Measurements from ENCODE around the gene EHBP1L1. TPM values are rescaled to one million over a fixed set of nuclear protein-coding genes. Genes with fewer than 3 reads are reported as not detected.

Gene EHBP1L1
- total and polyA plus RNA-seq, 2 of the 8 experiments (the other 6 are each of a cell fraction or from before 2014, with no cell fraction given): 4.3 to 6.6 TPM

- Histone ChIP-seq H2AK5ac (ENCODE audit: low read depth, low read length) (no peak overlapping the region), H3K27me3 (replicated peaks in 1 of 4; ENCODE audit: control insufficient read depth in 3 of 4, extremely low read depth in 1 of 4, insufficient read depth in 3 of 4, low read length in 3 of 4) (no peaks in the 10 kb centered on the region), H4K20me1 (replicated peaks in 1 of 2; ENCODE audit: control insufficient read depth in 1 of 2, insufficient read depth in 2 of 2, low read length in 2 of 2) (peaks cover 5 to 35% of the 10 kb centered on the region in 2 experiments), H2AFZ (ENCODE audit: low read length) (no peak overlapping the region), H3K9me3 (ENCODE audit: insufficient read depth in 2 of 2, low read depth in 1 of 2, low read length in 1 of 2) (no peaks in the 10 kb centered on the region), H2BK20ac (ENCODE audit: low read length) (no peak overlapping the region), H4K8ac (ENCODE audit: extremely low read depth, insufficient read depth, low read length) (no peak overlapping the region), H3K79me1 (ENCODE audit: low read depth, low read length) (peaks cover 16% of the 10 kb centered on the region), H3K4me3 (ENCODE audit: extremely low read depth in 1 of 4, insufficient read depth in 2 of 4, low read depth in 3 of 4, low read length in 4 of 4) (no peak overlapping the region), H2BK120ac (replicated peaks; ENCODE audit: low read depth, low read length) (no peak overlapping the region), H3K23me2 (ENCODE audit: low read depth, low read length) (peaks cover 15% of the 10 kb centered on the region), H4K5ac (ENCODE audit: insufficient read length, low read depth, low read length) (no peak overlapping the region), H3K27ac (ENCODE audit: low read depth, low read length) (no peak overlapping the region), H2BK12ac (ENCODE audit: low read depth, low read length) (no peak overlapping the region), H3K4me1 (replicated peaks in 1 of 4; ENCODE audit: control insufficient read depth in 3 of 4, insufficient read depth in 4 of 4, low read length in 3 of 4) (peaks cover 0 to 11% (median 5%) of the 10 kb centered on the region in 4 experiments; a peak in 5 of 7 replicates), H3K4ac (replicated peaks; ENCODE audit: insufficient read length, low read depth, low read length) (no peak overlapping the region), H3K36me3 (ENCODE audit: control insufficient read depth in 2 of 4, insufficient read depth in 4 of 4, low read length in 3 of 4) (peaks cover 5 to 36% (median 20%) of the 10 kb centered on the region in 4 experiments; a peak in 7 of 8 replicates), H3K18ac (ENCODE audit: extremely low read depth, low read length) (no peak overlapping the region), H2BK5ac (ENCODE audit: low read depth, low read length) (no peak overlapping the region), H2BK15ac (ENCODE audit: low read length) (no peak overlapping the region), H4K91ac (replicated peaks; ENCODE audit: insufficient read length, low read length) (no peak overlapping the region), H3K14ac (ENCODE audit: insufficient read length) (no peak overlapping the region), H3K4me2 (ENCODE audit: insufficient read depth in 1 of 2, low read depth in 2 of 2, low read length in 2 of 2) (no peak overlapping the region), H3K9ac (replicated peaks in 1 of 4; ENCODE audit: extremely low read depth in 1 of 4, low read depth in 3 of 4, low read length in 3 of 4) (no peak overlapping the region), H3K23ac (ENCODE audit: insufficient read length) (no peak overlapping the region), H3K79me2 (ENCODE audit: control insufficient read depth in 1 of 2, insufficient read depth in 2 of 2, low read length in 2 of 2) (peaks cover 6 to 19% of the 10 kb centered on the region in 2 experiments), H3K56ac (replicated peaks; ENCODE audit: insufficient read length, low read depth, low read length) (no peak overlapping the region)
- 92% methylated on average over 25 of the region's 33 CpGs; no CpG with 5 or more reads in 1 of the 2 experiments for WGBS, 2 experiments (ENCODE audit: extremely low coverage in 1 of 2, insufficient coverage in 1 of 2, insufficient read length in 1 of 2, insufficient replicate concordance in 2 of 2, low coverage in 1 of 2, low lambda C conversion rate in 2 of 2, missing lambda C conversion rate in 1 of 2)
- CTCF ChIA-PET (ENCODE audit: partially characterized antibody): interaction anchor here (1.0 to 2.1 kb wide), 5 partner anchors 8 to 368 kb away, joined by 3 to 11 read pairs (median 4); partner anchors contain the start of gene KAT5
- POLR2A ChIA-PET (ENCODE audit: partially characterized antibody): interaction anchor here (0.9 to 5.7 kb wide), 8 partner anchors 8 to 27 kb away, joined by 3 to 38 read pairs (median 6); partner anchors contain the start of gene SIPA1
- DNase-seq (ENCODE audit: low read depth in 1 of 2, low spot score in 2 of 2): no peak
- FAIRE-seq: no peak
- no peak for TF ChIP-seq RFX5 (IDR thresholded peaks at IDR 0.05; ENCODE audit: borderline replicate concordance, low read depth, low read length)
- TF ChIP-seq SP2 (IDR thresholded peaks at IDR 0.05; ENCODE audit: low read length): no peak
- TF ChIP-seq EGR1 (IDR thresholded peaks at IDR 0.05; ENCODE audit: borderline replicate concordance, low read depth, low read length): no peak
- no peak for TF ChIP-seq FOSL1 (IDR thresholded peaks at IDR 0.05; ENCODE audit: insufficient read depth, low read depth, low read length)
- TF ChIP-seq SP4 (IDR thresholded peaks at IDR 0.05; ENCODE audit: low read length): no peak
- no peak for TF ChIP-seq KDM5A (IDR thresholded peaks at IDR 0.05; ENCODE audit: low read length)
- TF ChIP-seq, protein P1, sequence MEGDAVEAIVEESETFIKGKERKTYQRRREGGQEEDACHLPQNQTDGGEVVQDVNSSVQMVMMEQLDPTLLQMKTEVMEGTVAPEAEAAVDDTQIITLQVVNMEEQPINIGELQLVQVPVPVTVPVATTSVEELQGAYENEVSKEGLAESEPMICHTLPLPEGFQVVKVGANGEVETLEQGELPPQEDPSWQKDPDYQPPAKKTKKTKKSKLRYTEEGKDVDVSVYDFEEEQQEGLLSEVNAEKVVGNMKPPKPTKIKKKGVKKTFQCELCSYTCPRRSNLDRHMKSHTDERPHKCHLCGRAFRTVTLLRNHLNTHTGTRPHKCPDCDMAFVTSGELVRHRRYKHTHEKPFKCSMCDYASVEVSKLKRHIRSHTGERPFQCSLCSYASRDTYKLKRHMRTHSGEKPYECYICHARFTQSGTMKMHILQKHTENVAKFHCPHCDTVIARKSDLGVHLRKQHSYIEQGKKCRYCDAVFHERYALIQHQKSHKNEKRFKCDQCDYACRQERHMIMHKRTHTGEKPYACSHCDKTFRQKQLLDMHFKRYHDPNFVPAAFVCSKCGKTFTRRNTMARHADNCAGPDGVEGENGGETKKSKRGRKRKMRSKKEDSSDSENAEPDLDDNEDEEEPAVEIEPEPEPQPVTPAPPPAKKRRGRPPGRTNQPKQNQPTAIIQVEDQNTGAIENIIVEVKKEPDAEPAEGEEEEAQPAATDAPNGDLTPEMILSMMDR (IDR thresholded peaks at IDR 0.05; ENCODE audit: control extremely low read depth in 1 of 3, insufficient read depth in 1 of 3, low read depth in 1 of 3, low read length in 3 of 3): no peak
- TF ChIP-seq ASH2L (IDR thresholded peaks at IDR 0.05; ENCODE audit: low read length): no peak
- no peak for TF ChIP-seq JUN (IDR thresholded peaks at IDR 0.05; ENCODE audit: low read depth, low read length)
These were observed 42.3 kb downstream of the EHBP1L1 start for GRCh38 chr11:65617990-65618751.
